HepG2 (cell line): ENCODE data around the gene RAB3GAP1. TPM values are rescaled to one million over a fixed set of nuclear protein-coding genes. Genes with fewer than 3 reads are reported as not detected.

Experiments
- ATAC-seq: fragments of 200-7000 bp; cut with Tn5 transposase; 3 replicates; pipeline ENCODE4 v1.9.1; 2020; ENCODE audit warnings: mild to moderate bottlenecking, moderate library complexity
- BruUV-seq: library from RNA; stranded (reverse); fragments of 400-500 nt; replicated peaks from 2 replicates; lab custom pipeline; 2021; lab: Mats Ljungman, UMichigan
- CTCF ChIA-PET: fragments of 300-600 bp; formaldehyde crosslinking; extraction: SDS; loops from one replicate; lab custom pipeline; 2021; ENCODE audit warnings: low total read pairs, inconsistent platforms, low intra/inter-chr PET ratio; lab: Yijun Ruan, JAX
- POLR2A ChIA-PET: fragments of 350-600 bp; sonication (Branson Sonifier 250); formaldehyde crosslinking; loops from one replicate; lab custom pipeline; 2020; ENCODE audit warnings: antibody characterized with exemption, inconsistent platforms; lab: Yijun Ruan, JAX
- DNase-seq: peaks from one replicate; pipeline ENCODE4 v3.0.0-alpha.2; 2015; ENCODE audit warnings: low spot score
- FAIRE-seq: peaks from 3 replicates; lab custom pipeline; 2011; peaks lifted over from hg19 to GRCh38; lab: Jason Lieb, UNC
- H2AFZ ChIP-seq: one replicate; pipeline ENCODE4 v1.6.1; 2011; ENCODE audit warnings: low read length, inconsistent platforms
- H3K27ac ChIP-seq: fragments of 300-600 bp; 3 replicates; pipeline ENCODE4 v1.8.0; 2011; ENCODE audit warnings: mixed run types, mild to moderate bottlenecking, mixed read lengths, low read length, inconsistent platforms; ENCODE audit not compliant: insufficient read depth; ENCODE audit errors: extremely low read length
- H3K27me3 ChIP-seq, 2 experiments: fragments of 200-600 bp in 1 of 2; 2 replicates in 1 of 2; 3 replicates in 1 of 2; pipeline versions ENCODE4 v1.6.0 to v1.8.0; 2011; ENCODE audit warnings: low read length in 2 of 2, mild to moderate bottlenecking in 2 of 2, moderate library complexity in 2 of 2, inconsistent platforms in 1 of 2; ENCODE audit not compliant: insufficient read depth in 2 of 2, control insufficient read depth in 1 of 2
- H3K36me3 ChIP-seq, 2 experiments: fragments of 200-600 bp in 1 of 2; replicated peaks in 1 of 2; 2 replicates in 1 of 2; 3 replicates in 1 of 2; pipeline versions ENCODE4 v1.5.1 to v1.8.0; 2011; ENCODE audit warnings: low read length in 2 of 2, inconsistent platforms in 1 of 2; ENCODE audit not compliant: insufficient read depth in 2 of 2, control insufficient read depth in 1 of 2
- H3K4me1 ChIP-seq: 2 replicates; pipeline ENCODE4 v1.5.1; 2012; ENCODE audit warnings: low read length, inconsistent platforms; ENCODE audit not compliant: insufficient read depth
- H3K4me2 ChIP-seq: 2 replicates; pipeline ENCODE4 v1.6.0; 2011; ENCODE audit warnings: low read depth, low read length, inconsistent platforms
- H3K4me3 ChIP-seq, 3 experiments: fragments of 200-600 bp in 1 of 3; sonication (generic), shearing (Covaris generic) in 1 of 3; replicated peaks in 1 of 3; 2 replicates each; pipeline ENCODE4 v1.5.1; 2011 to 2016; ENCODE audit warnings: low read length in 3 of 3, inconsistent platforms in 2 of 3, low read depth in 2 of 3, mild to moderate bottlenecking in 2 of 3, control low read depth in 1 of 3, mixed read lengths in 1 of 3; ENCODE audit not compliant: insufficient read depth in 1 of 3
- H3K79me2 ChIP-seq: one replicate; pipeline ENCODE4 v1.6.1; 2011; ENCODE audit warnings: low read length, inconsistent platforms; ENCODE audit not compliant: insufficient read depth
- H3K9ac ChIP-seq: 2 replicates; pipeline ENCODE4 v1.6.0; 2011; ENCODE audit warnings: mild to moderate bottlenecking, low read depth, low read length, inconsistent platforms; ENCODE audit not compliant: insufficient read depth
- H3K9me3 ChIP-seq: 2 replicates; pipeline ENCODE4 v1.5.1; 2012; ENCODE audit warnings: mild to moderate bottlenecking, low read length
- H4K20me1 ChIP-seq: 2 replicates; pipeline ENCODE4 v1.6.0; 2011; ENCODE audit warnings: inconsistent platforms, mild to moderate bottlenecking, low read length, moderate library complexity; ENCODE audit not compliant: insufficient read depth
- ARNT ChIP-seq: fragments of 450-650 bp; IDR thresholded peaks from 2 replicates; pipeline ENCODE4 v1.6.1; 2017
- CREB3 ChIP-seq: sonication (generic); formaldehyde crosslinking; IDR thresholded peaks from 2 replicates; pipeline ENCODE4 v1.5.0; 2020; ENCODE audit warnings: missing genetic modification reagents
- FOXO1 ChIP-seq: sonication (generic); formaldehyde crosslinking; IDR thresholded peaks from 2 replicates; pipeline ENCODE4 v1.4.0; 2020; ENCODE audit warnings: missing genetic modification reagents
- GPN1 ChIP-seq: sonication (generic); formaldehyde crosslinking; IDR thresholded peaks from 2 replicates; pipeline ENCODE4 v1.5.1; 2020; ENCODE audit warnings: missing genetic modification reagents, borderline replicate concordance
- HNRNPK ChIP-seq: fragments of 200-400 bp; formaldehyde crosslinking; IDR thresholded peaks from 2 replicates; pipeline ENCODE4 v1.6.1; 2018; ENCODE audit warnings: low read length, low read depth, moderate library complexity, mild to moderate bottlenecking; ENCODE audit not compliant: poor library complexity, severe bottlenecking
- IKZF4 ChIP-seq: sonication (generic); formaldehyde crosslinking; IDR thresholded peaks from 2 replicates; pipeline ENCODE4 v1.5.1; 2020; ENCODE audit warnings: borderline replicate concordance, mild to moderate bottlenecking, low read depth, missing genetic modification reagents; ENCODE audit errors: not compliant biosample characterization
- SRSF1 ChIP-seq: fragments of 200-400 bp; formaldehyde crosslinking; optimal IDR thresholded peaks from 2 replicates; pipeline ENCODE3; 2017; ENCODE audit warnings: mild to moderate bottlenecking, low read depth, low read length, moderate library complexity
- ZFP36 ChIP-seq: fragments of 150-350 bp; IDR thresholded peaks from 2 replicates; pipeline ENCODE4 v1.6.1; 2018; ENCODE audit warnings: borderline replicate concordance, low read length, low read depth; ENCODE audit not compliant: partially characterized antibody
- ZNF510 ChIP-seq: sonication (generic); formaldehyde crosslinking; IDR thresholded peaks from 2 replicates; pipeline ENCODE4 v1.4.0; 2020; ENCODE audit warnings: low read depth, mild to moderate bottlenecking, missing genetic modification reagents
- ZNF7 ChIP-seq: IDR thresholded peaks from 2 replicates; pipeline ENCODE4 v1.6.1; 2016; ENCODE audit warnings: missing biosample characterization, missing genetic modification reagents
- ZNF83 ChIP-seq: sonication (generic); formaldehyde crosslinking; IDR thresholded peaks from 2 replicates; pipeline ENCODE4 v1.4.0; 2020; ENCODE audit warnings: missing genetic modification reagents, mild to moderate bottlenecking, borderline replicate concordance
- WGBS: methylation state at CpG from one replicate; pipeline ENCODE4 v1.1.6; 2017; ENCODE audit warnings: low lambda C conversion rate; 5-methylcytosine and 5-hydroxymethylcytosine counted together
- in situ Hi-C: cut with HindIII; loops from 2 replicates; pipeline ENCODE4 v1.10.0; 2017; ENCODE audit warnings: low pct_unique_long_range_greater_than_20kb; ENCODE audit not compliant: extremely low pct_ligation_motif_present
- intact Hi-C: fragments of 100-400 bp; cut with micrococcal nuclease; formaldehyde crosslinking; loops from one replicate; pipeline ENCODE4 v1.10.0; 2022; ENCODE audit not compliant: unreplicated experiment
- polyA plus RNA-seq, 8 experiments: library from polyadenylated mRNA; depleted of rRNA in 3 of 8; stranded (reverse) in 7 of 8; unstranded in 1 of 8; fragments of >200 nt; fragmentation: Illumina TruSeq in 4 of 8; extraction: Trizol in 4 of 8; gene quantifications; 2 replicates each; pipeline versions ENCODE4 v1.2.1 to v1.2.3, GENCODE V29; 2011 to 2016; ENCODE audit warnings: low read depth in 4 of 8, missing spikeins in 1 of 8, mixed read lengths in 1 of 8; ENCODE audit not compliant: insufficient read depth in 1 of 8
- total RNA-seq, 5 experiments: library from RNA; depleted of rRNA; stranded (reverse); fragments of >200 nt; fragmentation: Illumina TruSeq; extraction: Trizol; gene quantifications; 2 replicates each; pipeline ENCODE4 v1.2.3, GENCODE V29; 2016; ENCODE audit warnings: low read depth in 1 of 5
- TF ChIP-seq, protein P1 (sequence below): sonication (generic); formaldehyde crosslinking; IDR thresholded peaks from 2 replicates; pipeline ENCODE4 v1.5.0; 2020; ENCODE audit warnings: missing genetic modification reagents, mild to moderate bottlenecking, borderline replicate concordance

RAB3GAP1 gene
- total and polyA plus RNA-seq, 2 of the 13 experiments (the other 11 are each of a cell fraction or from before 2014, with no cell fraction given): 15.2 to 48.8 TPM

- Histone ChIP-seq H3K9ac (no peak overlapping the region), H4K20me1 (no peaks in the 10 kb centered on the region), H2AFZ (no peak overlapping the region), H3K36me3 (peaks cover 0 to 4% of the 10 kb centered on the region in 2 experiments; a peak in 4 of 5 replicates), H3K79me2 (no peaks in the 10 kb centered on the region), H3K4me2 (no peak overlapping the region), H3K4me3 (no peak overlapping the region), H3K27me3 (no peaks in the 10 kb centered on the region), H3K27ac (no peak overlapping the region), H3K9me3 (no peaks in the 10 kb centered on the region; the same call in 1 of the 2 replicates), H3K4me1 (no peaks in the 10 kb centered on the region)
- intact Hi-C loops (no loop called here), in situ Hi-C loops (no loop called here)
- POLR2A ChIA-PET: no interaction called here
- peak; percentile 86 for TF ChIP-seq HNRNPK
- no peak for TF ChIP-seq ARNT
- TF ChIP-seq ZNF510 (CRISPR knock-in tag): no peak
- no peak for TF ChIP-seq CREB3
- no peak for TF ChIP-seq ZFP36
- TF ChIP-seq ZNF83 (CRISPR knock-in tag): no peak
- TF ChIP-seq IKZF4 (CRISPR knock-in tag): no peak
- ATAC-seq (no peak), DNase-seq (no peak), FAIRE-seq (no peak)
- CTCF ChIA-PET: no interaction called here
- BruUV-seq: no TSS peak
Observed at GRCh38 chr2:135078417-135078816, 26.3 kb downstream of the RAB3GAP1 start.

DNA sequence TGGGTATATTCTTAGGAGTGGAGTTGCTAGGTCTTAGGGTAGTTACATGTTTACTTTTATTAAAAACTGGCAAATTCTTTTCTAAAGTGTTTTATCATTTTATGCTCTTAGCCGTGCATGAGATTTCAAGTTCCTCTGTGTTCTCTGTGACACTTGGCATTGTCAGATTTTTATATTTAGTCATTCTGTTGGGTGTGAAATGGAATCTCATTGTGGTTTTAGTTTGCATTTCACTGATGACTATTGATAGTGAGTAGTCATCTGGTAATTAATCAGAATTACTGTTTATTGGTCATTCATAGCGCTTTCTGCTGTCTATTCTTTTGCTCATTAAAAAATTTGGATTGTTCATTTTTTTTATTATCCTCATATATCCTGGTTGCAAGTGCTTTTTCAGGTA is 34.1 kb downstream of the RAB3GAP1 start:
- POLR2A ChIA-PET: no interaction called here
- H3K27me3 ChIP-seq: no peaks in the 10 kb centered on the region
- no peak overlapping the region for H3K27ac ChIP-seq
- DNase-seq (no peak), ATAC-seq (no peak), FAIRE-seq (no peak)
- peaks cover 23% of the 10 kb centered on the region for H3K79me2 ChIP-seq
- WGBS: 96% methylated on average over 2 of the region's 2 CpGs
- no peaks in the 10 kb centered on the region for H4K20me1 ChIP-seq
- H3K9ac ChIP-seq: no peak overlapping the region
- CTCF ChIA-PET: no interaction called here
- no peaks in the 10 kb centered on the region; a peak in 3 of 5 replicates for H3K36me3 ChIP-seq
- TF ChIP-seq GPN1 (CRISPR knock-in tag): no peak
- TF ChIP-seq, protein P1, sequence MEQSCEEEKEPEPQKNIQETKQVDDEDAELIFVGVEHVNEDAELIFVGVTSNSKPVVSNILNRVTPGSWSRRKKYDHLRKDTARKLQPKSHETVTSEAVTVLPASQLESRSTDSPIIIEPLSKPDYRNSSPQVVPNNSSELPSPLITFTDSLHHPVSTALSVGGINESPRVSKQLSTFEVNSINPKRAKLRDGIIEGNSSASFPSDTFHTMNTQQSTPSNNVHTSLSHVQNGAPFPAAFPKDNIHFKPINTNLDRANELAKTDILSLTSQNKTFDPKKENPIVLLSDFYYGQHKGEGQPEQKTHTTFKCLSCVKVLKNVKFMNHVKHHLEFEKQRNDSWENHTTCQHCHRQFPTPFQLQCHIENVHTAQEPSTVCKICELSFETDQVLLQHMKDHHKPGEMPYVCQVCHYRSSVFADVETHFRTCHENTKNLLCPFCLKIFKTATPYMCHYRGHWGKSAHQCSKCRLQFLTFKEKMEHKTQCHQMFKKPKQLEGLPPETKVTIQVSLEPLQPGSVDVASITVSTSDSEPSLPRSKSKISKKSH (CRISPR knock-in tag): no peak
- peak; percentile 66; the same call in 1 of the 2 replicates for TF ChIP-seq ZNF7 (CRISPR knock-in tag)
- no peak for TF ChIP-seq FOXO1 (CRISPR knock-in tag)
- no peak for TF ChIP-seq SRSF1
- no peak overlapping the region for H3K4me2 ChIP-seq
- H2AFZ ChIP-seq: no peak overlapping the region
- no peak overlapping the region for H3K4me3 ChIP-seq
- intact Hi-C loops (no loop called here), in situ Hi-C loops (no loop called here)
- BruUV-seq: no TSS peak
- peaks cover 11% of the 10 kb centered on the region for H3K4me1 ChIP-seq
- no peaks in the 10 kb centered on the region for H3K9me3 ChIP-seq
